Measurements from ENCODE around the gene FTSJ3. TPM values are rescaled to one million over a fixed set of nuclear protein-coding genes. Genes with fewer than 3 reads are reported as not detected.
A peak's percentile ranks its signal among the peaks of the same experiment; 100 is the strongest.

FTSJ3 gene
- total RNA-seq, 2 experiments from 2014 or later = 47.6 to 51.1 TPM

DNA sequence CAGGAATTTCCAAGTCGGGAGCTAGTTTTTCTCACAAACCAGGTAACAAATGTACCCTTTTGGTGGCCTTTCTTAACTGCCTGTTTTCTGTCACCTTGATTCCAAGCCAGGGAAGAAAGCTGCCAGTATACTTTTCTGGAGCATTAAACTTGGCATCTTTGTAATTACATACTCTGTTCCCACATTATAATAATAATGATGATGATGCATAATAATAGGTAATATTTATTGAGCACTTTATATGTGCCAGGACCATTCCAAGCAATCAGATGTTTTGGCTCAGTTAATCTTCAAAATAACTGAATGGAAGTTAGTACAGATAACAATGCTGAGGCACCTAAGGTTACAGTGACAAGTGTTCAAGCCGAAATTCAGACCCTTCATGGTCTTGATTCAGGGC, 11.3 kb downstream of the FTSJ3 start:
- TF ChIP-seq, protein P1, sequence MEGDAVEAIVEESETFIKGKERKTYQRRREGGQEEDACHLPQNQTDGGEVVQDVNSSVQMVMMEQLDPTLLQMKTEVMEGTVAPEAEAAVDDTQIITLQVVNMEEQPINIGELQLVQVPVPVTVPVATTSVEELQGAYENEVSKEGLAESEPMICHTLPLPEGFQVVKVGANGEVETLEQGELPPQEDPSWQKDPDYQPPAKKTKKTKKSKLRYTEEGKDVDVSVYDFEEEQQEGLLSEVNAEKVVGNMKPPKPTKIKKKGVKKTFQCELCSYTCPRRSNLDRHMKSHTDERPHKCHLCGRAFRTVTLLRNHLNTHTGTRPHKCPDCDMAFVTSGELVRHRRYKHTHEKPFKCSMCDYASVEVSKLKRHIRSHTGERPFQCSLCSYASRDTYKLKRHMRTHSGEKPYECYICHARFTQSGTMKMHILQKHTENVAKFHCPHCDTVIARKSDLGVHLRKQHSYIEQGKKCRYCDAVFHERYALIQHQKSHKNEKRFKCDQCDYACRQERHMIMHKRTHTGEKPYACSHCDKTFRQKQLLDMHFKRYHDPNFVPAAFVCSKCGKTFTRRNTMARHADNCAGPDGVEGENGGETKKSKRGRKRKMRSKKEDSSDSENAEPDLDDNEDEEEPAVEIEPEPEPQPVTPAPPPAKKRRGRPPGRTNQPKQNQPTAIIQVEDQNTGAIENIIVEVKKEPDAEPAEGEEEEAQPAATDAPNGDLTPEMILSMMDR (IDR thresholded peaks at IDR 0.05) = no peak
- H3K27me3 Mint-ChIP-seq = no peaks in the 10 kb centered on the region
- no peaks in the 10 kb centered on the region for H3K9me3 Mint-ChIP-seq
- intact Hi-C loops (cut with DNase I, micrococcal nuclease) = no loop called here
- DNase-seq (no peak), ATAC-seq (ENCODE audit: poor library complexity) (no peak)
- H3K4me1 ChIP-seq (ENCODE audit: insufficient read depth, low read length) = peaks cover 8% of the 10 kb centered on the region
- H3K27ac ChIP-seq (ENCODE audit: low read depth in 1 of 2, low read length in 2 of 2) = no peak overlapping the region
- no peak overlapping the region for H3K27ac Mint-ChIP-seq
- H3K9me3 ChIP-seq (ENCODE audit: control insufficient read depth in 1 of 2, insufficient read depth in 1 of 2, low read length in 2 of 2) = no peaks in the 10 kb centered on the region
- H3K4me3 ChIP-seq (ENCODE audit: low read length) = no peak overlapping the region
- H3K36me3 Mint-ChIP-seq (ENCODE audit: low read depth) = peaks cover 100% of the 10 kb centered on the region
- ChIA-PET POLR2A (interaction anchor here (1.0 to 1.2 kb wide), 3 partner anchors 43 to 119 kb away, joined by 3 to 4 read pairs (median 3); partner anchors contain the start of gene CCDC47), CTCF (no interaction called here)
- no peak overlapping the region for H3K4me3 Mint-ChIP-seq
- H3K27me3 ChIP-seq (ENCODE audit: control insufficient read depth in 1 of 2, insufficient read depth in 2 of 2, low read length in 2 of 2) = no peaks in the 10 kb centered on the region
- H3K36me3 ChIP-seq (ENCODE audit: insufficient read depth, low read length) = peaks cover 95% of the 10 kb centered on the region
- no peaks in the 10 kb centered on the region for H3K4me1 Mint-ChIP-seq (ENCODE audit: low read depth)

GRCh38 chr17:63809970-63810369, 17.5 kb downstream of the FTSJ3 start:
- no peaks in the 10 kb centered on the region for H3K4me1 Mint-ChIP-seq (ENCODE audit: low read depth)
- TF ChIP-seq, protein P1 (IDR thresholded peaks at IDR 0.05) = no peak
- H3K27me3 Mint-ChIP-seq = no peaks in the 10 kb centered on the region
- intact Hi-C loops (cut with DNase I, micrococcal nuclease) = no loop called here
- H3K9me3 Mint-ChIP-seq = no peaks in the 10 kb centered on the region
- H3K36me3 ChIP-seq (ENCODE audit: insufficient read depth, low read length) = peaks cover 99% of the 10 kb centered on the region
- no peak overlapping the region for H3K4me3 ChIP-seq (ENCODE audit: low read length)
- DNase-seq = no peak
- H3K27me3 ChIP-seq (ENCODE audit: control insufficient read depth in 1 of 2, insufficient read depth in 2 of 2, low read length in 2 of 2) = no peaks in the 10 kb centered on the region
- no peaks in the 10 kb centered on the region for H3K9me3 ChIP-seq (ENCODE audit: control insufficient read depth in 1 of 2, insufficient read depth in 1 of 2, low read length in 2 of 2)
- no peak for ATAC-seq (ENCODE audit: poor library complexity)
- H3K27ac Mint-ChIP-seq = peak overlapping the region; percentile 9
- peaks cover 96% of the 10 kb centered on the region for H3K36me3 Mint-ChIP-seq (ENCODE audit: low read depth)
- CTCF ChIA-PET = interaction anchor here (1.9 kb wide), 1 partner anchor 10 kb away, joined by 6 read pairs; no protein-coding TSS in a partner anchor
- no peaks in the 10 kb centered on the region for H3K4me1 ChIP-seq (ENCODE audit: insufficient read depth, low read length)
- POLR2A ChIA-PET = interaction anchor here (1.1 to 1.3 kb wide), 3 partner anchors 9 to 112 kb away, joined by 3 to 5 read pairs (median 3); partner anchors contain the start of genes CCDC47 and DDX42
- H3K4me3 Mint-ChIP-seq = no peak overlapping the region
- H3K27ac ChIP-seq (ENCODE audit: low read depth in 1 of 2, low read length in 2 of 2) = no peak overlapping the region

GRCh38 chr17:63805591-63805990, 21.9 kb downstream of the FTSJ3 start:
- Mint-ChIP-seq H3K36me3 (ENCODE audit: low read depth) (peaks cover 88% of the 10 kb centered on the region), H3K4me1 (ENCODE audit: low read depth) (no peaks in the 10 kb centered on the region), H3K4me3 (no peak overlapping the region), H3K27me3 (no peaks in the 10 kb centered on the region), H3K9me3 (no peaks in the 10 kb centered on the region), H3K27ac (peak overlapping the region; percentile 24)
- DNase-seq (no peak), ATAC-seq (ENCODE audit: poor library complexity) (no peak)
- TF ChIP-seq, protein P1 (IDR thresholded peaks at IDR 0.05) = no peak
- no peaks in the 10 kb centered on the region for H3K4me1 ChIP-seq (ENCODE audit: insufficient read depth, low read length)
- H3K4me3 ChIP-seq (ENCODE audit: low read length) = no peak overlapping the region
- no peaks in the 10 kb centered on the region for H3K9me3 ChIP-seq (ENCODE audit: control insufficient read depth in 1 of 2, insufficient read depth in 1 of 2, low read length in 2 of 2)
- CTCF ChIA-PET = no interaction called here
- intact Hi-C loops (cut with DNase I, micrococcal nuclease) = no loop called here
- no peak overlapping the region for H3K27ac ChIP-seq (ENCODE audit: low read depth in 1 of 2, low read length in 2 of 2)
- H3K36me3 ChIP-seq (ENCODE audit: insufficient read depth, low read length) = peaks cover 89% of the 10 kb centered on the region
- H3K27me3 ChIP-seq (ENCODE audit: control insufficient read depth in 1 of 2, insufficient read depth in 2 of 2, low read length in 2 of 2) = no peaks in the 10 kb centered on the region
- POLR2A ChIA-PET = interaction anchor here (1.3 kb wide), 1 partner anchor 24 kb away, joined by 3 read pairs; no protein-coding TSS in a partner anchor

Data from CD4-positive, alpha-beta T cell (primary cell).